Ishikawa (cell line): ENCODE results near the gene ZFYVE9.
A peak's percentile ranks its signal among the peaks of the same experiment; 100 is the strongest.

Experiments
- CEBPB ChIP-seq: IDR thresholded peaks from 2 replicates; pipeline ENCODE4 v1.6.1; 2012
- CREB1 ChIP-seq: IDR thresholded peaks from 2 replicates; pipeline ENCODE4 v1.6.1; 2012; ENCODE audit warnings: low read depth
- EGR1 ChIP-seq: IDR thresholded peaks from 2 replicates; pipeline ENCODE4 v1.6.1; 2012
- EP300 ChIP-seq: IDR thresholded peaks from 2 replicates; pipeline ENCODE4 v1.6.1; 2012; ENCODE audit warnings: borderline replicate concordance
- FOXM1 ChIP-seq: IDR thresholded peaks from 2 replicates; pipeline ENCODE4 v1.6.1; 2012; ENCODE audit warnings: low read depth, borderline replicate concordance
- NFIC ChIP-seq: IDR thresholded peaks from 2 replicates; pipeline ENCODE4 v1.6.1; 2012
- RAD21 ChIP-seq: IDR thresholded peaks from 2 replicates; pipeline ENCODE4 v1.6.1; 2012; ENCODE audit warnings: low read depth
- TAF1 ChIP-seq: IDR thresholded peaks from 2 replicates; pipeline ENCODE4 v1.6.1; 2012; ENCODE audit warnings: low read depth, mild to moderate bottlenecking
- TCF12 ChIP-seq: IDR thresholded peaks from 2 replicates; pipeline ENCODE4 v1.6.1; 2012; ENCODE audit warnings: low read depth
- TEAD4 ChIP-seq: IDR thresholded peaks from 2 replicates; pipeline ENCODE4 v1.6.1; 2012
- YY1 ChIP-seq: IDR thresholded peaks from 2 replicates; pipeline ENCODE4 v1.6.1; 2012; ENCODE audit warnings: low read depth
- ZBTB7A ChIP-seq: IDR thresholded peaks from 2 replicates; pipeline ENCODE4 v1.6.1; 2012; ENCODE audit warnings: low read depth
- TF ChIP-seq, protein P1 (sequence below): IDR thresholded peaks from 2 replicates; pipeline ENCODE4 v1.6.1; 2012; ENCODE audit warnings: low read depth, mild to moderate bottlenecking
- TF ChIP-seq, protein P2 (sequence below): IDR thresholded peaks from 2 replicates; pipeline ENCODE4 v1.6.1; 2012
- TF ChIP-seq, protein P3 (sequence below): IDR thresholded peaks from 2 replicates; pipeline ENCODE4 v1.6.1; 2012

ZFYVE9 gene

DNA sequence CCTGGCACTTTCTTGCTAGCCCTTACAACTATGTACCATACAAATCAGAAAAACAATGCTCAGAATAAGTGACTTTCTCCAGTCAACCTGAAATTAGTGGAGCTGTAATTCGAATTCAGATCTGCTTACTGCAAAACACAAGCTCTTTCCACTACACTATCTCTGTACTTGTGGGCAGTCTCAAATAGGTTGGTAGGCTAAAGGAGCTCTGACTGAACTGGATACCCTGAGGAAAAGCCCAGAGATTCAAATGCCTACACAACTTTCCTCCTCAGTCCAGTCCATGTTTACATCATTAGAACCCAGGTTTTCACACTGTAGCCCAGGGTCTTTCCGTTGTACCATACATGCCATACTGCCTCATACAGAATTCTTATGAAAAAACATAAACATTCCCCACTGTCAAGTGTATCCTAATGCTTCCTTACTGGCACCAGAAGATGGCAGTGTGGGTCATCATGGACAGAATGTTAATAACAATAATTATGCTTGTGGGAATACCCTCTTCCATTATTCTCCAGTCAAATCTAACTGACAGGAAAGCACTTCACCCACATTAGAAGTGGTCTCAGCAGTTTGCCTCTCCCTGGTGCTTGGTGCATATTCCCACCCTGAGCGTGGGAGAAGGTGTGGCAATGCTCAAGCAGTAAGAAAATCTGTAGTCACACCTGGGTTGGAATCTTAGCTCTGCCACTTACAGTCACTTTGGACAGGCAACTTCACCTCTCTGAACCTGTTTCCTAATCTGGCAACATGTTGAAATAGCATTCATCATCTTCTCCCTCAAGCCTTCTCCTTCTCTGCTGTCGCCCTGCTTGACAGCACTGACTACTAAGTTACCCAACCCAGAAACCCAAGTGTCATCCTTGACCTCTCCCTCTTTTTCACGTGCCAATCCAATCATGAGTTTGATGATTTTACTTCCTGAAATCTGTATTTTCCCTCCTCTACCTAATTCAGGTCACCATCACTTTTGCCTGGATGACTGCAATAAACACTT is 14.4 kb upstream of the ZFYVE9 start:
- TF ChIP-seq CREB1 = no peak
- TF ChIP-seq RAD21 = peak; percentile 85

DNA sequence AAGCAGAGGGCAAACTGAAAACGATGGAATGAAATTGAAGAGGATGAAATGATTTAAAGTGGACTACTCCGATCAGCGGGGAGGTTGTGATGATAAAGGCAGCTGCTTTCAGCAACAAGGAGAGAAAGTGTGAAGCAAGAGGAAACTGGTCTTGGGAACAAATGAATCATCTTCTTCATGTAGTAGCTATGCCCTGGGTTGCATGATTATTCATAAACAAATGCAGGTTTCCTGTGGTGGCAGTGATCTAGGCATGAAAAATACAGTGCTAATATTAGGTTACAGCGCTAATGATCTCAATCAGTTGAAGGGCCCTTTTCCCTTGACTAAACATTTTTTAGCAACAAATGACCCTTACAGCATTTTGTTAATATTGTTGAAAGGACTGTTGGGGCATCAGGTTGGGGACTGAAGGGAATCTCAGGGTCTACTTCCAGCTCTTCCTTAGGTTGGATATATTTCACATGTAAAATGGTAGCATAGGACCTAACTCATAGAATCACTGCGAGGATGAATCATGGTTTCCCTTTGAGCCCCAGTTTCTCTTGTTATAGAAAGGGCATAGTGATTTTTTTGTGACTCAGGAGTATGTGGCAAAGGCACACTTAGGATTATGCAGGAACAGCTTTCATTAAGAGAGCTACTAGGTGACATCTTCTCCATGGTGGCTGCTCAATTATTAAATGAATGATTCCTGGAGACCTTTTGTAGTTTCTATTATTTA is 1.9 kb upstream of the ZFYVE9 start:
- TF ChIP-seq EGR1 (no peak), CREB1 (no peak), YY1 (no peak), RAD21 (no peak), ZBTB7A (no peak), FOXM1 (no peak), NFIC (no peak), TCF12 (no peak), EP300 (no peak), TEAD4 (no peak), CEBPB (no peak)
- TF ChIP-seq, protein P1, sequence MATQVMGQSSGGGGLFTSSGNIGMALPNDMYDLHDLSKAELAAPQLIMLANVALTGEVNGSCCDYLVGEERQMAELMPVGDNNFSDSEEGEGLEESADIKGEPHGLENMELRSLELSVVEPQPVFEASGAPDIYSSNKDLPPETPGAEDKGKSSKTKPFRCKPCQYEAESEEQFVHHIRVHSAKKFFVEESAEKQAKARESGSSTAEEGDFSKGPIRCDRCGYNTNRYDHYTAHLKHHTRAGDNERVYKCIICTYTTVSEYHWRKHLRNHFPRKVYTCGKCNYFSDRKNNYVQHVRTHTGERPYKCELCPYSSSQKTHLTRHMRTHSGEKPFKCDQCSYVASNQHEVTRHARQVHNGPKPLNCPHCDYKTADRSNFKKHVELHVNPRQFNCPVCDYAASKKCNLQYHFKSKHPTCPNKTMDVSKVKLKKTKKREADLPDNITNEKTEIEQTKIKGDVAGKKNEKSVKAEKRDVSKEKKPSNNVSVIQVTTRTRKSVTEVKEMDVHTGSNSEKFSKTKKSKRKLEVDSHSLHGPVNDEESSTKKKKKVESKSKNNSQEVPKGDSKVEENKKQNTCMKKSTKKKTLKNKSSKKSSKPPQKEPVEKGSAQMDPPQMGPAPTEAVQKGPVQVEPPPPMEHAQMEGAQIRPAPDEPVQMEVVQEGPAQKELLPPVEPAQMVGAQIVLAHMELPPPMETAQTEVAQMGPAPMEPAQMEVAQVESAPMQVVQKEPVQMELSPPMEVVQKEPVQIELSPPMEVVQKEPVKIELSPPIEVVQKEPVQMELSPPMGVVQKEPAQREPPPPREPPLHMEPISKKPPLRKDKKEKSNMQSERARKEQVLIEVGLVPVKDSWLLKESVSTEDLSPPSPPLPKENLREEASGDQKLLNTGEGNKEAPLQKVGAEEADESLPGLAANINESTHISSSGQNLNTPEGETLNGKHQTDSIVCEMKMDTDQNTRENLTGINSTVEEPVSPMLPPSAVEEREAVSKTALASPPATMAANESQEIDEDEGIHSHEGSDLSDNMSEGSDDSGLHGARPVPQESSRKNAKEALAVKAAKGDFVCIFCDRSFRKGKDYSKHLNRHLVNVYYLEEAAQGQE = no peak

DNA sequence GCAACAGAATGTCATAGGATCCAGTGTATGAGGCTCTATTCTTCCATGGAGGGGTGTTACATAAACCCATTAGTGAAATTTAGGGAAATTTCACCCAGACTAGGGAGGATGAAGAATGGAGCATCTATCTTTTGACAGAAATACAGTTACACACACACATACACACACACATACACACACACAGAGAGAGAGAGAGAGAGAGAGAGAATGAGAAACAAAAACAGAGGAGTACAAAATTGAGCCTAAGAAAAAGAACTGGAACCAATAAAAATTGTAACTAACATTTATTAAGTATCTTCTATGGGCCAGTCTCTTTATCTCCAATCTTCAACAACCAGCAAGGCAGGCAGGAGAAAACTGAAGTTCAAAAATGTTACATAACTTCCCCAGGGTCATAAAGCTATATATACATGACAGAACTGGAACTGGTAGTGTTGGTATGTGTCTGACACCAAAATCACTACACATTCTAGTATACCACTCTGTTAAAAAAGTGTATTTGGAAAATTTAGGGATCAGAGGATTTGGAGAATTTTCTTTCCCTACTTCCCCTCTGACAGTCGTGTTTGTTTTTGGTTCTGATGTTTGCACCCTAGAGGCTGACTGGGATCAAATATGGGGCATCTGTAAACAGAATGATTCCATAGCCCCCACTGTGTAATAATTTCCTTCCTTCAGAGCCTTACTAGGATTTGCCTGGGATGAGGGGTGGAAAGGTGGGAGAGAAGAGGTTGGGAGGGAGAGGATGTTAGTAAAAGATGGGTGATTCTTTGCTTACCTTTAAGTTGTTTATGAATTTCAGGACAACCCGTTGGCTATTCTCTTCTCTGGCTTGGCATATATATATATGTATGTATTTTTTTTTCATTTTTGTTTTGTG is 1.0 kb upstream of the ZFYVE9 start:
- no peak for TF ChIP-seq TEAD4
- TF ChIP-seq, protein P1 = no peak
- TF ChIP-seq ZBTB7A = no peak
- TF ChIP-seq, protein P2, sequence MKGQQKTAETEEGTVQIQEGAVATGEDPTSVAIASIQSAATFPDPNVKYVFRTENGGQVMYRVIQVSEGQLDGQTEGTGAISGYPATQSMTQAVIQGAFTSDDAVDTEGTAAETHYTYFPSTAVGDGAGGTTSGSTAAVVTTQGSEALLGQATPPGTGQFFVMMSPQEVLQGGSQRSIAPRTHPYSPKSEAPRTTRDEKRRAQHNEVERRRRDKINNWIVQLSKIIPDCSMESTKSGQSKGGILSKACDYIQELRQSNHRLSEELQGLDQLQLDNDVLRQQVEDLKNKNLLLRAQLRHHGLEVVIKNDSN = no peak
- TF ChIP-seq TCF12 = no peak
- no peak for TF ChIP-seq NFIC
- no peak for TF ChIP-seq RAD21
- no peak for TF ChIP-seq EGR1
- TF ChIP-seq TAF1 = no peak
- no peak for TF ChIP-seq FOXM1
- TF ChIP-seq EP300 = no peak
- no peak for TF ChIP-seq CREB1
- no peak for TF ChIP-seq YY1
- TF ChIP-seq, protein P3, sequence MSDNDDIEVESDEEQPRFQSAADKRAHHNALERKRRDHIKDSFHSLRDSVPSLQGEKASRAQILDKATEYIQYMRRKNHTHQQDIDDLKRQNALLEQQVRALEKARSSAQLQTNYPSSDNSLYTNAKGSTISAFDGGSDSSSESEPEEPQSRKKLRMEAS = no peak
- no peak for TF ChIP-seq CEBPB

DNA sequence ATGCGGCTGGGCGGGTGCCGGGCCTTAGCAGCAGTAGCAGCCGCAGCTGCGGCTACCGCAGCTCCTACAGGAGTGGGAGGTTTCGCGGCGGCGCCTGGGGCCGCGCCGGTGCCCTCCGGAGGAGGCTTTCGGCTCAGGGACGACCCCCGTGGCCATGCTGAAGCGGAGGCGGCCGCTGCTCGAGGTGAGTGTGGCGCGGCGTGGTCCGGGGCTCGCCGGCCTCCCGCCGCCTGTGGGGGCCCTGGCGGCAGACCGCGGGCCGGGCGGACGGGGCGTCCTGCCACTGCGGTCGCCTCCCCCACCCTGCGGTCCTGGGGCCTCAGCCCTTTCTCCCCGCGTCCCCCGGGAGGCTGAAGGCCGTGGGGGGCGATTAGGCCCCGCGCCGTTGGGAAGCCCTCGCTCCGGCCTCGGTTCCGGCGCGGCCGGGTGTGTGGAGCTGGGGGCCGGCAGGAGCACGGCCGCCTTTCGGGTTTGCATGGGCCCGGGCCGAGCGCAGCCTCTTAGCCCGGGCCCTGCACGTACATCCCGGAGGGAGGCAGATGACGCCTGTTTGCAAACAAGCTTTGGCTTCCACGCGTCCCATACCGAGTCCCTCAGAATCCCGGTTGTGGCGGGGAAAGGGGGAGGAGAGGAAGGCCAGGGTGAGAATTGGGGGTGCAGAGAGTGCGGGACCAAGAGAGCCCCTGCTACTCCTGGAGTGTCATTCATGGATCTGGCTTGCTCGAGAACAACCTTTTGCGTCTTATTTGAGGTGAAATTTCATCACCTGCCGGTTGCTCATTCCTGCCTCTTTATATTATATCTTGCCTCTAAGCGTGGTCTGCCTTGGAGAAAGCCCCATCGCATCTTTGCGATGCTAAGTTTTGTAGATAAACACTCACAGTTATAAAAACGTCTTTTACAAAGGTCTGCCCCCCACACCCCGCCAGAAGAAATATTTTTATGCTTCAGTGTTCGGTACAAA is 613 bp downstream of the ZFYVE9 start:
- TF ChIP-seq ZBTB7A = 0 out of 2 replicates have a peak, but pooled peaks have one; percentile 4
- no peak; the same call in 1 of the 2 replicates for TF ChIP-seq YY1

DNA sequence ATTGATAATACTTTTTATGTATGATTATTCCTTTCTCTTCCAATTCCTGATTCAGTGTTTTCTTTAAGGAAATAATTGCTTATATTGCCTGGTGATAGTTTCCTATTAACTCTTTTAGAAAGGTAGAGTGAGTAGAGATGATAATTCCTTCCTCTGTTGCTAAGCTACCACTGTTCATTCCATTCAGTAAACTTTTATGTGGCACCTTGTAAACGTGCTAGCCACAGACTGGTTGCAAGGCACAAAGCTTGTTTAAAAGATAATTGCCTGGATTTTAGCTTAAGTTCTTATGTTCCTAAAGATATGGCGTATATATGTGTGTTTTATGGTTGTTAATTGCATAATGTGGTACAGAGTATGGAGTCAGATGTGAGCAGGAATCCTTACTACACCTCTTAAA is 3.2 kb downstream of the ZFYVE9 start:
- TF ChIP-seq CREB1 (no peak), EGR1 (no peak), NFIC (no peak), RAD21 (no peak), EP300 (no peak), ZBTB7A (no peak), FOXM1 (no peak)
- TF ChIP-seq, protein P2 = no peak
- TF ChIP-seq, protein P1 = no peak
- TF ChIP-seq, protein P3 = no peak
